GM20000 (cell line): Measurements from ENCODE around the gene HPCAL1.

Experiments used
- DNase-seq: peaks from one replicate; pipeline ENCODE4 v3.0.0; 2012; ENCODE audit warnings: low spot score
- CTCF ChIP-seq: IDR thresholded peaks from 2 replicates; pipeline ENCODE4 v1.5.1; 2012; ENCODE audit warnings: mild to moderate bottlenecking, control low read depth; ENCODE audit errors: extremely low read depth, missing control alignments

The HPCAL1 gene

GRCh38 chr2:10392100-10392499, 89.4 kb downstream of the HPCAL1 start:
- TF ChIP-seq CTCF: no peak
- DNase-seq: no peak

- no peak for DNase-seq
- no peak for TF ChIP-seq CTCF
Measured at GRCh38 chr2:10392548-10392947, 89.8 kb downstream of the HPCAL1 start.

GRCh38 chr2:10392951-10393639, 90.4 kb downstream of the HPCAL1 start:
- no peak for TF ChIP-seq CTCF
- no peak for DNase-seq

DNA sequence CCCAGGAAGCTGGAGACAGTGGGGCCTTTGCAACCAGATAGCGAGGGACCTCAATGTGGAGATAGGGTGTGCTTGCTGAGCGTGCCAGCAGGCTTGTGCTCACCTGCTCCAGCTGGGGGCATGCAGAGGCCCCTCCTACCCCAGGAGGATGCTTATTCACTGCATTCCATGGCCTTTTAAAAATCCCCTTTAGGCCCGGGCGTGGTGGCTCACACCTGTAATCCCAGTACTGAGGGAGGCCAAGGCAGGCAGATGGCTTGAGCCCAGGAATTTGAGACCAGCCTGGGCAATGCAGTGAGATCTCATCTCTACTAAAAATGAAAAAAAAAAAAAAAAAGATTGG, 90.9 kb downstream of the HPCAL1 start:
- no peak for TF ChIP-seq CTCF
- no peak for DNase-seq

GRCh38 chr2:10395893-10396292, 93.2 kb downstream of the HPCAL1 start:
- no peak for DNase-seq
- TF ChIP-seq CTCF: no peak

GRCh38 chr2:10396464-10396863, 93.8 kb downstream of the HPCAL1 start:
- DNase-seq: no peak
- no peak for TF ChIP-seq CTCF

- TF ChIP-seq CTCF: no peak
- no peak for DNase-seq
Measured at GRCh38 chr2:10397297-10397875, 94.7 kb downstream of the HPCAL1 start.
